HepG2 (cell line): ENCODE data around the gene DAPK3. TPM values are rescaled to one million over a fixed set of nuclear protein-coding genes. Genes with fewer than 3 reads are reported as not detected.

Experiments used
- CCAR2 ChIP-seq: fragments of 200-400 bp; formaldehyde crosslinking; optimal IDR thresholded peaks from 2 replicates; pipeline ENCODE3; 2018; ENCODE audit warnings: low read depth, mild to moderate bottlenecking, low read length, moderate library complexity
- FOXJ3 ChIP-seq: sonication (generic); formaldehyde crosslinking; IDR thresholded peaks from 2 replicates; pipeline ENCODE4 v1.4.0; 2020; ENCODE audit warnings: missing genetic modification reagents, mild to moderate bottlenecking, borderline replicate concordance
- FUBP1 ChIP-seq: sonication (generic); formaldehyde crosslinking; IDR thresholded peaks from 2 replicates; pipeline ENCODE4 v1.5.1; 2020; ENCODE audit warnings: missing genetic modification reagents, mild to moderate bottlenecking, borderline replicate concordance
- JARID2 ChIP-seq: sonication (generic); formaldehyde crosslinking; IDR thresholded peaks from 2 replicates; pipeline ENCODE4 v1.8.1; 2023; ENCODE audit warnings: missing genetic modification reagents, inconsistent platforms; ENCODE audit not compliant: insufficient replicate concordance
- KAT7 ChIP-seq: IDR thresholded peaks from 2 replicates; pipeline ENCODE4 v1.6.1; 2018; ENCODE audit warnings: borderline replicate concordance, missing compliant biosample characterization
- MXD4 ChIP-seq: IDR thresholded peaks from 2 replicates; pipeline ENCODE4 v1.6.1; 2016; ENCODE audit warnings: mild to moderate bottlenecking, missing biosample characterization, missing genetic modification reagents
- NFAT5 ChIP-seq: sonication (generic); formaldehyde crosslinking; IDR thresholded peaks from 2 replicates; pipeline ENCODE4 v1.4.0; 2020; ENCODE audit warnings: missing genetic modification reagents
- NFE2 ChIP-seq: sonication (generic); formaldehyde crosslinking; IDR thresholded peaks from 2 replicates; pipeline ENCODE4 v1.4.0; 2020; ENCODE audit warnings: missing genetic modification reagents
- POLR2G ChIP-seq: fragments of 200-400 bp; formaldehyde crosslinking; IDR thresholded peaks from 2 replicates; pipeline ENCODE4 v1.6.1; 2018; ENCODE audit warnings: mild to moderate bottlenecking, low read depth, low read length, moderate library complexity
- SUZ12 ChIP-seq: fragments of 150-350 bp; IDR thresholded peaks from 2 replicates; pipeline ENCODE4 v1.6.1; 2014; ENCODE audit warnings: low read depth, low read length
- THAP7 ChIP-seq: sonication (generic); formaldehyde crosslinking; IDR thresholded peaks from 2 replicates; pipeline ENCODE4 v1.8.1; 2023; ENCODE audit warnings: mild to moderate bottlenecking, missing genetic modification reagents
- ZFP37 ChIP-seq: sonication (generic); formaldehyde crosslinking; IDR thresholded peaks from 2 replicates; pipeline ENCODE4 v1.4.0; 2020; ENCODE audit warnings: missing genetic modification reagents, borderline replicate concordance
- ZFP62 ChIP-seq: sonication (generic); formaldehyde crosslinking; IDR thresholded peaks from 2 replicates; pipeline ENCODE4 v1.4.0; 2020; ENCODE audit warnings: missing genetic modification reagents
- ZNF235 ChIP-seq: sonication (generic); formaldehyde crosslinking; IDR thresholded peaks from 2 replicates; pipeline ENCODE4 v1.8.1; 2023; ENCODE audit warnings: mild to moderate bottlenecking, missing genetic modification reagents, borderline replicate concordance
- ZNF280B ChIP-seq: sonication (generic); formaldehyde crosslinking; IDR thresholded peaks from 2 replicates; pipeline ENCODE4 v1.5.0; 2020; ENCODE audit warnings: missing genetic modification reagents, mild to moderate bottlenecking, borderline replicate concordance
- ZNF431 ChIP-seq: sonication (generic); formaldehyde crosslinking; IDR thresholded peaks from 2 replicates; pipeline ENCODE4 v1.9.0; 2022; ENCODE audit warnings: missing genetic modification reagents, low read depth, mild to moderate bottlenecking, borderline replicate concordance
- ZNF503 ChIP-seq: sonication (generic); formaldehyde crosslinking; IDR thresholded peaks from 2 replicates; pipeline ENCODE4 v1.4.0; 2020; ENCODE audit warnings: missing genetic modification reagents
- polyA plus RNA-seq, 8 experiments: library from polyadenylated mRNA; depleted of rRNA in 3 of 8; stranded (reverse) in 7 of 8; unstranded in 1 of 8; fragments of >200 nt; fragmentation: Illumina TruSeq in 4 of 8; extraction: Trizol in 4 of 8; gene quantifications; 2 replicates each; pipeline versions ENCODE4 v1.2.1 to v1.2.3, GENCODE V29; 2011 to 2016; ENCODE audit warnings: low read depth in 4 of 8, missing spikeins in 1 of 8, mixed read lengths in 1 of 8; ENCODE audit not compliant: insufficient read depth in 1 of 8
- total RNA-seq, 5 experiments: library from RNA; depleted of rRNA; stranded (reverse); fragments of >200 nt; fragmentation: Illumina TruSeq; extraction: Trizol; gene quantifications; 2 replicates each; pipeline ENCODE4 v1.2.3, GENCODE V29; 2016; ENCODE audit warnings: low read depth in 1 of 5

The DAPK3 gene
- total and polyA plus RNA-seq, 2 of the 13 experiments (the other 11 are each of a cell fraction or from before 2014, with no cell fraction given), result 30.5 to 37.3 TPM

GRCh38 chr19:3968556-3969434, 2.1 kb downstream of the DAPK3 start (continued):
- TF ChIP-seq NFAT5 (no peak), ZFP37 (CRISPR knock-in tag) (no peak), FUBP1 (CRISPR knock-in tag) (no peak), JARID2 (CRISPR knock-in tag) (no peak), MXD4 (CRISPR knock-in tag) (no peak), FOXJ3 (CRISPR knock-in tag) (no peak), NFE2 (no peak), THAP7 (CRISPR knock-in tag) (no peak), ZNF431 (CRISPR knock-in tag) (no peak), KAT7 (CRISPR knock-in tag) (no peak), ZNF503 (CRISPR knock-in tag) (no peak), ZNF280B (CRISPR knock-in tag) (no peak), CCAR2 (no peak), ZFP62 (no peak), ZNF235 (CRISPR knock-in tag) (no peak), SUZ12 (no peak), POLR2G (no peak)
